Stimulated activated CD4-positive, alpha-beta T cell treated with anti-CD3 and anti-CD28 coated beads, Interleukin-4, amount 100 ng/mL, for 48 hours (primary cell): ENCODE results near the gene TMEM202.
"Not testable (repeated sequence)": the region's sequence is repeated elsewhere in the genome, so short reads cannot be mapped to it uniquely, and the experiment has no call there.

Source experiments
- DNase-seq, 2 donors: peaks; one replicate each; pipeline ENCODE4 v3.0.0-alpha.2; 2020; ENCODE audit warnings: low read depth in 2 of 2

TMEM202 gene

GRCh38 chr15:72402726-72403125, 4.6 kb downstream of the TMEM202 start:
- no peak for DNase-seq

GRCh38 chr15:72404356-72404755, 6.3 kb downstream of the TMEM202 start:
- DNase-seq: no peak

GRCh38 chr15:72404841-72405240, 6.7 kb downstream of the TMEM202 start:
- no peak for DNase-seq

GRCh38 chr15:72406936-72407335, 8.8 kb downstream of the TMEM202 start:
- no peak for DNase-seq

- no peak for DNase-seq
These were observed 13.0 kb downstream of the TMEM202 start for GRCh38 chr15:72411111-72411510.

- no peak for DNase-seq
These were observed 13.4 kb downstream of the TMEM202 start for GRCh38 chr15:72411544-72411943.

- not testable (repeated sequence) for DNase-seq
These were observed 15.2 kb downstream of the TMEM202 start for GRCh38 chr15:72413337-72413736.

GRCh38 chr15:72415304-72415703, 17.2 kb downstream of the TMEM202 start:
- DNase-seq: no peak

- DNase-seq: not testable (repeated sequence)
These were observed 21.7 kb downstream of the TMEM202 start for GRCh38 chr15:72419768-72420167.

- no peak for DNase-seq
These were observed 22.5 kb downstream of the TMEM202 start for GRCh38 chr15:72420576-72420975.

GRCh38 chr15:72421484-72421883, 23.4 kb downstream of the TMEM202 start:
- DNase-seq: no peak

- DNase-seq: no peak
These were observed 25.2 kb downstream of the TMEM202 start for GRCh38 chr15:72423256-72423655.

- no peak for DNase-seq
These were observed 28.6 kb downstream of the TMEM202 start for GRCh38 chr15:72426753-72427152.

- no peak for DNase-seq
These were observed 39.7 kb downstream of the TMEM202 start for GRCh38 chr15:72437650-72438316.

- DNase-seq: not testable (repeated sequence)
These were observed 44.7 kb downstream of the TMEM202 start for GRCh38 chr15:72442848-72443247.

GRCh38 chr15:72445426-72445825, 47.3 kb downstream of the TMEM202 start:
- DNase-seq: no peak

GRCh38 chr15:72450805-72451204, 52.7 kb downstream of the TMEM202 start:
- no peak for DNase-seq

GRCh38 chr15:72451224-72451623, 53.1 kb downstream of the TMEM202 start:
- DNase-seq: no peak

- no peak for DNase-seq
These were observed 58.6 kb downstream of the TMEM202 start for GRCh38 chr15:72456684-72457083.
